Breast epithelium (tissue), 4 donors: ENCODE results near the gene TRAF3. TPM values are rescaled to one million over a fixed set of nuclear protein-coding genes. Genes with fewer than 3 reads are reported as not detected.

Experiments
- DNase-seq, 2 donors: peaks; one replicate each; pipeline ENCODE4 v3.0.0-alpha.2; 2019; ENCODE audit warnings: low spot score in 2 of 2
- H3K27ac ChIP-seq, 2 donors: fragments of 200-600 bp; sonication (generic) in 1 of 2; one replicate each; pipeline ENCODE4 v1.5.1; 2016 to 2019; ENCODE audit warnings: mild to moderate bottlenecking in 1 of 2
- H3K27me3 ChIP-seq, 2 donors: fragments of 200-600 bp; sonication (generic) in 1 of 2; one replicate each; pipeline versions ENCODE4 v1.5.1 to v1.6.0; 2017 to 2019; ENCODE audit warnings: control low read depth in 1 of 2, mild to moderate bottlenecking in 1 of 2
- H3K36me3 ChIP-seq: fragments of 200-600 bp; one replicate; pipeline ENCODE4 v1.5.1; 2019
- H3K4me1 ChIP-seq, 2 donors: fragments of 200-600 bp; sonication (generic); one replicate each; pipeline ENCODE4 v1.5.1; 2016 to 2019; ENCODE audit warnings: control low read depth in 1 of 2
- H3K4me3 ChIP-seq, 3 donors: fragments of 200-600 bp; sonication (generic); 1 replicate in 2 of 3; 2 replicates in 1 of 3; pipeline ENCODE4 v1.5.1; 2016 to 2019; ENCODE audit warnings: mild to moderate bottlenecking in 3 of 3, moderate library complexity in 2 of 3
- H3K9me3 ChIP-seq, 2 donors: fragments of 200-600 bp; sonication (generic) in 1 of 2; one replicate each; pipeline ENCODE4 v1.5.1; 2016 to 2019; ENCODE audit warnings: control low read depth in 1 of 2
- POLR2A ChIP-seq: fragments of 450-650 bp; IDR thresholded peaks from one replicate; pipeline ENCODE4 v1.6.1; 2016; ENCODE audit warnings: antibody characterized with exemption, mild to moderate bottlenecking, moderate library complexity
- POLR2AphosphoS5 ChIP-seq, 3 donors: sonication (generic); formaldehyde crosslinking; IDR thresholded peaks; one replicate each; pipeline ENCODE4 v1.6.1; 2017; ENCODE audit warnings: antibody characterized with exemption in 3 of 3
- intact Hi-C: fragments of 100-400 bp; cut with DNase I; formaldehyde crosslinking; loops from one replicate; pipeline ENCODE4 v1.15.1; 2023; ENCODE audit warnings: low total_unique reads
- total RNA-seq, 3 donors: library from RNA; depleted of rRNA; stranded (reverse); fragments of >200 nt; gene quantifications; one replicate each; pipeline ENCODE4 v1.1.0, GENCODE V29; 2016
- TF ChIP-seq, protein P1 (sequence below), 3 donors: fragments of 450-650 bp; IDR thresholded peaks; one replicate each; pipeline ENCODE4 v1.5.1; 2016 to 2017; ENCODE audit warnings: antibody characterized with exemption in 3 of 3, mild to moderate bottlenecking in 3 of 3, moderate library complexity in 3 of 3

TRAF3 gene
- total RNA-seq, 3 donors from 2014 or later: 13.1 to 15.7 (median 14.6) TPM

- intact Hi-C loops: no loop called here
- TF ChIP-seq POLR2A (no peak), POLR2AphosphoS5 (IDR thresholded peaks at IDR 0.05) (no peak)
- TF ChIP-seq, protein P1, sequence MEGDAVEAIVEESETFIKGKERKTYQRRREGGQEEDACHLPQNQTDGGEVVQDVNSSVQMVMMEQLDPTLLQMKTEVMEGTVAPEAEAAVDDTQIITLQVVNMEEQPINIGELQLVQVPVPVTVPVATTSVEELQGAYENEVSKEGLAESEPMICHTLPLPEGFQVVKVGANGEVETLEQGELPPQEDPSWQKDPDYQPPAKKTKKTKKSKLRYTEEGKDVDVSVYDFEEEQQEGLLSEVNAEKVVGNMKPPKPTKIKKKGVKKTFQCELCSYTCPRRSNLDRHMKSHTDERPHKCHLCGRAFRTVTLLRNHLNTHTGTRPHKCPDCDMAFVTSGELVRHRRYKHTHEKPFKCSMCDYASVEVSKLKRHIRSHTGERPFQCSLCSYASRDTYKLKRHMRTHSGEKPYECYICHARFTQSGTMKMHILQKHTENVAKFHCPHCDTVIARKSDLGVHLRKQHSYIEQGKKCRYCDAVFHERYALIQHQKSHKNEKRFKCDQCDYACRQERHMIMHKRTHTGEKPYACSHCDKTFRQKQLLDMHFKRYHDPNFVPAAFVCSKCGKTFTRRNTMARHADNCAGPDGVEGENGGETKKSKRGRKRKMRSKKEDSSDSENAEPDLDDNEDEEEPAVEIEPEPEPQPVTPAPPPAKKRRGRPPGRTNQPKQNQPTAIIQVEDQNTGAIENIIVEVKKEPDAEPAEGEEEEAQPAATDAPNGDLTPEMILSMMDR (IDR thresholded peaks at IDR 0.05): no peak
These were observed 141.2 kb downstream of the TRAF3 start for GRCh38 chr14:102918438-102918837.

DNA sequence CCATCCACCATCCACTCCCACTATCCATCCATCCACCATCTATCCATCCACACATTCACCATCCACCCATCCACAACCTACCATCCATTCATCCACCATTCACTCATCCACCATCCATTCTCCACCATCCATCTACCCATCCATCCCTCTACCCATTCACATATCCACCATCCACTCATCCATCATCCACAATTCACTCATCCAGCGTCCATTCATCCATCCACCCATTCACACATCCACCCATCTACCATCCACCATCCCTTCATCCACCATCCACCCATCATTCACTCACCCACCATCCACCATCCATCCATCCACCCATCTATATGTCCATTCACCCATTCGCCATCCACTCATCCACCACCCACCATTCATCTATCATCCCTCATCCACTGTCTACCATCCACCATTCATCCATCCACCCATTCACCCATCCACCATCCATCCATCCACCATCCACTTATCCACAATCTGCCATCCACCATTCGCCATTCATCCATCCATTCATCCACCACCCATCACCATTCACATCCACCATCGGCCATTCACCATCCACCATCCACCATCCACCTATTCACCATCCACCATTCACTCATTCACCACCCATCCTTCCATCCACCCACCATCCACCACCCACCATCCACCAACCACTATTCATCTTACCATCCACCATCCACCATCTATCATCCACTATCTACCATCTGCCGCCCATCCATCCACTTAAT lies 143.2 kb downstream of the TRAF3 start:
- H3K36me3 ChIP-seq: no peaks in the 10 kb centered on the region
- H3K9me3 ChIP-seq: no peaks in the 10 kb centered on the region
- H3K27ac ChIP-seq: no peak overlapping the region
- DNase-seq: no peak
- H3K4me1 ChIP-seq: peaks cover 0 to 5% of the 10 kb centered on the region in 2 donors
- intact Hi-C loops: no loop called here
- H3K27me3 ChIP-seq: peaks cover 4 to 31% of the 10 kb centered on the region in 2 donors
- H3K4me3 ChIP-seq: no peak overlapping the region
- TF ChIP-seq, protein P1 (IDR thresholded peaks at IDR 0.05): no peak
- TF ChIP-seq POLR2A (no peak), POLR2AphosphoS5 (IDR thresholded peaks at IDR 0.05) (no peak)

More at GRCh38 chr14:102918438-102918837, 141.2 kb downstream of the TRAF3 start:
- no peak overlapping the region for H3K4me3 ChIP-seq
- no peaks in the 10 kb centered on the region for H3K9me3 ChIP-seq
- H3K36me3 ChIP-seq: no peaks in the 10 kb centered on the region
- H3K27me3 ChIP-seq: peaks cover 0 to 11% of the 10 kb centered on the region in 2 donors
- no peak for DNase-seq
- peaks cover 0 to 5% of the 10 kb centered on the region in 2 donors for H3K4me1 ChIP-seq
- no peak overlapping the region for H3K27ac ChIP-seq

DNA sequence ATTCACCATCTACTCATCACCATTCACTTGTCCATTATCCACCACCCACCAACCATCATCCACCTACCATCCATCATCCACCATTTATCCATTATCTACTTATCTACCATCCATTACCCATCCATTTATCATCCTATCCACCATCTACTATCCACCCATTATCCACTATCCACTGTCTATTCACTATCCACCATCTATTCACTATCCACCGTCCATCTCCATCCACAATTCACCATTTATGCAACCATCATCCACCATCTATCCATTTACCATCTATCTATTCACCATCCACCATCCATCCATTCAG lies 143.7 kb downstream of the TRAF3 start:
- Histone ChIP-seq H3K4me3 (no peak overlapping the region), H3K27me3 (peaks cover 4 to 34% of the 10 kb centered on the region in 2 donors), H3K9me3 (no peaks in the 10 kb centered on the region), H3K36me3 (no peaks in the 10 kb centered on the region), H3K4me1 (peaks cover 0 to 5% of the 10 kb centered on the region in 2 donors), H3K27ac (no peak overlapping the region)
- TF ChIP-seq, protein P1 (IDR thresholded peaks at IDR 0.05): no peak
- TF ChIP-seq POLR2A (no peak), POLR2AphosphoS5 (IDR thresholded peaks at IDR 0.05) (no peak)
- DNase-seq: no peak
- intact Hi-C loops: no loop called here

- Histone ChIP-seq H3K27ac (no peak within 1 kb of the TSS), H3K4me3 (peak within 1 kb of the TSS in 2 of 3 donors; percentile 14 to 55), H3K36me3 (no peaks in the 10 kb centered on the region), H3K27me3 (peaks cover 4 to 34% of the 10 kb centered on the region in 2 donors), H3K4me1 (peaks cover 0 to 5% of the 10 kb centered on the region in 2 donors), H3K9me3 (no peaks in the 10 kb centered on the region)
- no peak for DNase-seq
- intact Hi-C loops: no loop called here
- TF ChIP-seq POLR2A: no peak
- TF ChIP-seq, protein P1 (IDR thresholded peaks at IDR 0.05): no peak
- TF ChIP-seq POLR2AphosphoS5 (IDR thresholded peaks at IDR 0.05): no peak
These were observed 145.4 kb downstream of the TRAF3 start, which contains the start of gene AMN for GRCh38 chr14:102922490-102923200. TSS of gene AMN (plus strand) at chr14:102922663. CDS start at chr14:102922689, 26 bp downstream.
